Stimulated activated CD8-positive, alpha-beta memory T cell treated with anti-CD3 and anti-CD28 coated beads, Interleukin-12 subunit alpha, Interleukin-12 subunit beta, amount 100 ng/mL, for 1 hour (primary cell): Measurements from ENCODE around the gene TASOR.
"Not testable (repeated sequence)": the region's sequence is repeated elsewhere in the genome, so short reads cannot be mapped to it uniquely, and the experiment has no call there.

Experiments
- DNase-seq: peaks from one replicate; pipeline ENCODE4 v3.0.0-alpha.2; 2020; ENCODE audit warnings: low read depth

TASOR gene

GRCh38 chr3:56683122-56683817 is at the start of gene TASOR:
TASOR (minus strand) TSS chr3:56683265; CDS start chr3:56683006, 259 bp downstream.
- DNase-seq = peak; percentile 71

- DNase-seq = no peak
Observed at GRCh38 chr3:56732109-56732508, 49.0 kb upstream of the TASOR start.

- peak; percentile 39 for DNase-seq
Observed at GRCh38 chr3:56725175-56725574, 42.1 kb upstream of the TASOR start.

- no peak for DNase-seq
Observed at GRCh38 chr3:56724676-56725075, 41.6 kb upstream of the TASOR start.

GRCh38 chr3:56720849-56721248 is 37.8 kb upstream of the TASOR start:
- no peak for DNase-seq

- DNase-seq = not testable (repeated sequence)
Observed at GRCh38 chr3:56718809-56719208, 35.7 kb upstream of the TASOR start.

GRCh38 chr3:56711344-56711743 is 28.3 kb upstream of the TASOR start:
- no peak for DNase-seq

- DNase-seq = not testable (repeated sequence)
Observed at GRCh38 chr3:56707412-56707811, 24.3 kb upstream of the TASOR start.

- DNase-seq = no peak
Observed at GRCh38 chr3:56706629-56707028, 23.6 kb upstream of the TASOR start.

- no peak for DNase-seq
Observed at GRCh38 chr3:56704706-56705105, 21.6 kb upstream of the TASOR start.

GRCh38 chr3:56702490-56703315 is 19.6 kb upstream of the TASOR start:
- peak; percentile 42 for DNase-seq

GRCh38 chr3:56700151-56700550 is 17.1 kb upstream of the TASOR start:
- DNase-seq = no peak

- no peak for DNase-seq
Observed at GRCh38 chr3:56694867-56695683, 12.0 kb upstream of the TASOR start.

- DNase-seq = no peak
Observed at GRCh38 chr3:56693750-56694149, 10.7 kb upstream of the TASOR start.

GRCh38 chr3:56692520-56693433 is 9.7 kb upstream of the TASOR start:
- DNase-seq = not testable (repeated sequence)

GRCh38 chr3:56692001-56692365 is 8.9 kb upstream of the TASOR start:
- DNase-seq = not testable (repeated sequence)

- no peak for DNase-seq
Observed at GRCh38 chr3:56691165-56692000, 8.3 kb upstream of the TASOR start.

GRCh38 chr3:56689303-56689702 is 6.2 kb upstream of the TASOR start:
- DNase-seq = no peak

- DNase-seq = no peak
Observed at GRCh38 chr3:56688191-56688590, 5.1 kb upstream of the TASOR start.

GRCh38 chr3:56684029-56684428 is 964 bp upstream of the TASOR start:
- DNase-seq = no peak
